ENCODE results near the gene NANOGP8. TPM values are rescaled to one million over a fixed set of nuclear protein-coding genes. Genes with fewer than 3 reads are reported as not detected.

The NANOGP8 gene
- total and polyA plus RNA-seq, 8 donors = not detected

DNA sequence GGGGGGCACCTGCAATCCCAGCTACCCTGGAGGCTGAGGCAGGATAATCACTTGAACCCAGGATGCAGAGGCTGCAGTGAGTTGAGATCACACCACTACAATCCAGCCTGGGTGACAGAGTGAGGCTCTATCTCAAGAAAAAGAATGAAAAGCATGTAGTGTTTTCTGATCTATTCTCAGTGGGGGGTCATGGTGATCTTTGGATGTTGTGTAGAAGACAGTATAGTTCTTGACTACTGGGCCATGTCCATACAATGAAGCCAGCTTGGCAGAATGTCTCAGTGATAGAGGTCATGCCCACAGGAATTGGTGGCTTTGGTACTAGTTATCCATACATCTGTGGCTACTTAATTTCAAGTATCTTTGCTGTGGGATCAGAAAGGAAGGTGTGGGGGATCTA is 26.8 kb upstream of the NANOGP8 start:
- no peak for TF ChIP-seq POLR2A (IDR thresholded peaks at IDR 0.05)
- TF ChIP-seq EP300 (IDR thresholded peaks at IDR 0.05) = no peak
- DNase-seq = no peak
- no peak overlapping the region for H3K27ac ChIP-seq

DNA sequence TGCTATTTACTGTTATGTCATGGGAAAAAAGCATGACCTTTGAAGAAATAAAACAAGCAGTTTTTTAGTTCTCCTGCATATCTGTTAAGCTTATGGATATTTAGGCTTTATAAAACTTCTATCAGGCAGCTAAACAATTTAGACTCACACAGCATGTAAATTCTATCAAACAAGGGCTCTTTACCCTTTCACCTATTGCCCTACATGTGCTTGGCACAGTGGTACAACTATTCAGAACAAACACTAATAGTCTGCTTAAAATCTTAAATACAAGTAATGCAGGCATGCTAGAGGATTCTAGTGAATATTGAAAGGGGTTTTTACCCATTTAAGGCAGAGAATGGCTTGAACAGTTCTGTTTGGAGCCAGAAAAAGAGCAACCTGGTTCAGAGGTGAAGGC is 23.4 kb upstream of the NANOGP8 start:
- intact Hi-C loops (cut with DNase I; ENCODE audit: low total_unique reads) = no loop called here
- Histone ChIP-seq H3K27me3 (no peaks in the 10 kb centered on the region), H3K9me3 (no peaks in the 10 kb centered on the region), H3K4me1 (no peaks in the 10 kb centered on the region), H3K27ac (no peak overlapping the region), H3K4me3 (no peak overlapping the region), H3K36me3 (no peaks in the 10 kb centered on the region)
- DNase-seq = no peak
- TF ChIP-seq POLR2AphosphoS5 (IDR thresholded peaks at IDR 0.05) = no peak
- no peak for TF ChIP-seq EP300 (IDR thresholded peaks at IDR 0.05)
- TF ChIP-seq POLR2A (IDR thresholded peaks at IDR 0.05) = no peak
- TF ChIP-seq, protein P1, sequence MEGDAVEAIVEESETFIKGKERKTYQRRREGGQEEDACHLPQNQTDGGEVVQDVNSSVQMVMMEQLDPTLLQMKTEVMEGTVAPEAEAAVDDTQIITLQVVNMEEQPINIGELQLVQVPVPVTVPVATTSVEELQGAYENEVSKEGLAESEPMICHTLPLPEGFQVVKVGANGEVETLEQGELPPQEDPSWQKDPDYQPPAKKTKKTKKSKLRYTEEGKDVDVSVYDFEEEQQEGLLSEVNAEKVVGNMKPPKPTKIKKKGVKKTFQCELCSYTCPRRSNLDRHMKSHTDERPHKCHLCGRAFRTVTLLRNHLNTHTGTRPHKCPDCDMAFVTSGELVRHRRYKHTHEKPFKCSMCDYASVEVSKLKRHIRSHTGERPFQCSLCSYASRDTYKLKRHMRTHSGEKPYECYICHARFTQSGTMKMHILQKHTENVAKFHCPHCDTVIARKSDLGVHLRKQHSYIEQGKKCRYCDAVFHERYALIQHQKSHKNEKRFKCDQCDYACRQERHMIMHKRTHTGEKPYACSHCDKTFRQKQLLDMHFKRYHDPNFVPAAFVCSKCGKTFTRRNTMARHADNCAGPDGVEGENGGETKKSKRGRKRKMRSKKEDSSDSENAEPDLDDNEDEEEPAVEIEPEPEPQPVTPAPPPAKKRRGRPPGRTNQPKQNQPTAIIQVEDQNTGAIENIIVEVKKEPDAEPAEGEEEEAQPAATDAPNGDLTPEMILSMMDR (IDR thresholded peaks at IDR 0.05) = no peak

More for the DNA sequence above, 26.8 kb upstream of the NANOGP8 start:
- Histone ChIP-seq H3K36me3 (no peaks in the 10 kb centered on the region), H3K27me3 (no peaks in the 10 kb centered on the region), H3K4me1 (no peaks in the 10 kb centered on the region), H3K9me3 (no peaks in the 10 kb centered on the region), H3K4me3 (no peak overlapping the region)
- intact Hi-C loops (cut with DNase I; ENCODE audit: low total_unique reads) = no loop called here

DNA sequence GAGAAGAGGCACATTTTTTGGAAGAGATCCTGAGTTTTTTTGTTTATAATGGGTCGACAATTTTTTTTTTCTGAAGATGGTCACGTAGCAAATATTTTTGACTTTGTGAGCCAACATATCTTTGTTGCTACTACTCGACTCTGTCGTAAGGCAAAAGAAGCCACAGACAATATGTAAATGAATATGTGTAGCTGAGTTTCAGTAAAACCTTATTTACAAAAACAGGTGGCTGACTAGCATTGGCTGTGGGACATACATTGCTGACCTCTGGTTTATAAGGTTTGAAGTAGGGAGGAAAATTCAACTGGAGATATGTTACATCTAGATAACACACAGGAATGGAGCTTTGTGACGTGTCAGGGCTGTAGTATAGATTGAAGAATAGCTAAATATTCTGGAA is 22.5 kb upstream of the NANOGP8 start:
- Histone ChIP-seq H3K36me3 (no peaks in the 10 kb centered on the region), H3K27ac (no peak overlapping the region), H3K4me1 (no peaks in the 10 kb centered on the region), H3K27me3 (no peaks in the 10 kb centered on the region), H3K9me3 (no peaks in the 10 kb centered on the region), H3K4me3 (no peak overlapping the region)
- DNase-seq = no peak
- WGBS, 5 donors = 84 to 90% (median 86%) methylated on average over 5 of the region's 5 CpGs
- TF ChIP-seq, protein P1 (IDR thresholded peaks at IDR 0.05) = no peak
- TF ChIP-seq POLR2AphosphoS5 (IDR thresholded peaks at IDR 0.05) = no peak
- no peak for TF ChIP-seq EP300 (IDR thresholded peaks at IDR 0.05)
- TF ChIP-seq POLR2A (IDR thresholded peaks at IDR 0.05) = no peak
- intact Hi-C loops (cut with DNase I; ENCODE audit: low total_unique reads) = no loop called here

DNA sequence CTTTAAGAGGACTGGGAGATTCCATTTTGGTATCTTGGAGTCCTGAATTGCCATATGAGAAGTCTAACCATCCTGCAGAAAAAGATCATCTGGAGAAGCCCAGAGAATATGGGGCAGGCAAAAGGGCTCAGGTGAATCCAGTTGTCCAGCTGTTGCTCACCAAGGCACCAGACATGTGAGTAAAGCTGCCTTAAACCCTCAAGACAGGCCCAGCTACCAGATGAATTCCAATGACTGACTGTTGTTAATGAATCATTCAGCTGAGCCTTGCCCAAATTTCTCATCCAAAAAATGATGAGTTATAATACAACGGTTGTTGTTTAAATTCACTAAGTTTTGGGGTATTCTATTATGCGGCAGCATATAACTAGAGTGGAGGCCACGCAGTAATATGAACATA is 22.0 kb upstream of the NANOGP8 start:
- TF ChIP-seq EP300 (IDR thresholded peaks at IDR 0.05) (no peak), POLR2A (IDR thresholded peaks at IDR 0.05) (no peak), POLR2AphosphoS5 (IDR thresholded peaks at IDR 0.05) (no peak)
- TF ChIP-seq, protein P1 (IDR thresholded peaks at IDR 0.05) = no peak
- no peak overlapping the region for H3K4me3 ChIP-seq
- H3K27ac ChIP-seq = no peak overlapping the region
- no peaks in the 10 kb centered on the region for H3K9me3 ChIP-seq
- no peaks in the 10 kb centered on the region for H3K4me1 ChIP-seq
- intact Hi-C loops (cut with DNase I; ENCODE audit: low total_unique reads) = no loop called here
- DNase-seq = no peak
- 86 to 95% (median 93%) methylated on average over 3 of the region's 3 CpGs for WGBS, 5 donors
- H3K27me3 ChIP-seq = no peaks in the 10 kb centered on the region
- H3K36me3 ChIP-seq = no peaks in the 10 kb centered on the region

DNA sequence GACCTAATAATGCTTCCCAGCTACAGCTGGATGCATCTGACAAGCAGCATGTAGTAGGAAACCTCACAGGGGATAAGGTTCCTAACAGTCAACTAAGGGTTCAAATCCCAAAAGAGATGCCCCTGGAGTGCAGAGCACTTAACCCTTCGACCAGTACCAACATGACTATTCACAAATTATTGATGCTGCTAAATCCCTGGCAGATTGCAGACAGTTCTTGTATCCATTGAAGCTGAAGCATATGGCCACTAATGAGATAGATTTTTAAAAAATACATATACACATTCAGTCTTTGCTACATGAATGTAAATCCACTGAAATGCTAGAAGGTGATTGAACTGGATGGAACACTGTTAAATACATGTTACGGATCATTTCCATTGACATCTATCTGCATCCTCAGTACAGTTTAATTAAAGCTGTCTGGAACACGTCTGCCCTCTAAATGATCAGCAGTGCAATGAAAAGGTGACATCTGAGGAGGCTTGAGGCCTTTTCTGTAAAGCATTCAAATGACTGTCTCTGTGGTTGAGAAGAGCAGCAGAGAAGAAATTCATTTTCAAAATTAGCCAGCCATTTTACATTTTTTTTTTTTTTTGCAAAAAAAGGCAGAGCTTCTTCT is 19.5 kb upstream of the NANOGP8 start:
- intact Hi-C loops (cut with DNase I; ENCODE audit: low total_unique reads) = no loop called here
- WGBS, 5 donors = 82 to 94% (median 88%) methylated on average over 3 of the region's 3 CpGs
- DNase-seq = no peak
- Histone ChIP-seq H3K4me3 (no peak overlapping the region), H3K27me3 (no peaks in the 10 kb centered on the region), H3K27ac (no peak overlapping the region), H3K4me1 (no peaks in the 10 kb centered on the region), H3K36me3 (no peaks in the 10 kb centered on the region), H3K9me3 (no peaks in the 10 kb centered on the region)
- TF ChIP-seq, protein P1 (IDR thresholded peaks at IDR 0.05) = no peak
- TF ChIP-seq POLR2A (IDR thresholded peaks at IDR 0.05) (no peak), EP300 (IDR thresholded peaks at IDR 0.05) (no peak), POLR2AphosphoS5 (IDR thresholded peaks at IDR 0.05) (no peak)
